ENCODE results near the gene KDM5A.

Gene KDM5A

GRCh38 chr12:331287-331686 lies 57.8 kb downstream of the KDM5A start:
- H3K9me3 ChIP-seq (ENCODE audit: low read length), result no peaks in the 10 kb centered on the region
- H3K4me1 ChIP-seq (ENCODE audit: insufficient read depth, low read length, severe bottlenecking), result no peaks in the 10 kb centered on the region
- H3K36me3 ChIP-seq (ENCODE audit: insufficient read depth, low read length), result peaks cover 85% of the 10 kb centered on the region
- TF ChIP-seq CTCF (IDR thresholded peaks at IDR 0.05; ENCODE audit: low read length) (no peak), EZH2 (IDR thresholded peaks at IDR 0.05; ENCODE audit: borderline replicate concordance, low read length) (no peak)
- H3F3A ChIP-seq (ENCODE audit: insufficient read depth, low read length), result no peaks in the 10 kb centered on the region
- H3K27ac ChIP-seq (ENCODE audit: low read depth, low read length, poor library complexity, severe bottlenecking), result no peak overlapping the region
- H2AFZ ChIP-seq (ENCODE audit: low read length), result no peak overlapping the region
- no peak overlapping the region for H3K4me2 ChIP-seq (ENCODE audit: low read length)
- no peak overlapping the region for H3K9ac ChIP-seq (ENCODE audit: low read length)
- no peaks in the 10 kb centered on the region for H3K27me3 ChIP-seq (ENCODE audit: insufficient read depth, low read length)
- no peak overlapping the region for H3K4me3 ChIP-seq (ENCODE audit: low read depth, low read length, poor library complexity, severe bottlenecking)
- no peaks in the 10 kb centered on the region for H3K79me2 ChIP-seq (ENCODE audit: insufficient read depth, low read length)
- H3K9me2 ChIP-seq (ENCODE audit: low read depth, low read length), result no peaks in the 10 kb centered on the region
- no peaks in the 10 kb centered on the region for H4K20me1 ChIP-seq (ENCODE audit: insufficient read depth, low read length)

- no peak overlapping the region for H3K27ac ChIP-seq (ENCODE audit: low read depth, low read length, poor library complexity, severe bottlenecking)
- H3K4me2 ChIP-seq (ENCODE audit: low read length), result no peak overlapping the region
- H3K9ac ChIP-seq (ENCODE audit: low read length), result no peak overlapping the region
- no peaks in the 10 kb centered on the region for H3K79me2 ChIP-seq (ENCODE audit: insufficient read depth, low read length)
- H3F3A ChIP-seq (ENCODE audit: insufficient read depth, low read length), result no peaks in the 10 kb centered on the region
- no peak for TF ChIP-seq CTCF (IDR thresholded peaks at IDR 0.05; ENCODE audit: low read length)
- TF ChIP-seq EZH2 (IDR thresholded peaks at IDR 0.05; ENCODE audit: borderline replicate concordance, low read length), result no peak
- peaks cover 84% of the 10 kb centered on the region for H3K36me3 ChIP-seq (ENCODE audit: insufficient read depth, low read length)
- H3K9me3 ChIP-seq (ENCODE audit: low read length), result no peaks in the 10 kb centered on the region
- no peaks in the 10 kb centered on the region for H4K20me1 ChIP-seq (ENCODE audit: insufficient read depth, low read length)
- no peaks in the 10 kb centered on the region for H3K4me1 ChIP-seq (ENCODE audit: insufficient read depth, low read length, severe bottlenecking)
- no peak overlapping the region for H3K4me3 ChIP-seq (ENCODE audit: low read depth, low read length, poor library complexity, severe bottlenecking)
- no peaks in the 10 kb centered on the region for H3K9me2 ChIP-seq (ENCODE audit: low read depth, low read length)
- H3K27me3 ChIP-seq (ENCODE audit: insufficient read depth, low read length), result no peaks in the 10 kb centered on the region
- H2AFZ ChIP-seq (ENCODE audit: low read length), result no peak overlapping the region
Measured at GRCh38 chr12:325906-326305, 63.2 kb downstream of the KDM5A start.

GRCh38 chr12:323507-323906 lies 65.6 kb downstream of the KDM5A start:
- Histone ChIP-seq H3K36me3 (ENCODE audit: insufficient read depth, low read length) (peaks cover 93% of the 10 kb centered on the region), H3K79me2 (ENCODE audit: insufficient read depth, low read length) (no peaks in the 10 kb centered on the region), H3K27ac (ENCODE audit: low read depth, low read length, poor library complexity, severe bottlenecking) (no peak overlapping the region), H3K9me2 (ENCODE audit: low read depth, low read length) (no peaks in the 10 kb centered on the region), H3K4me3 (ENCODE audit: low read depth, low read length, poor library complexity, severe bottlenecking) (no peak overlapping the region), H3F3A (ENCODE audit: insufficient read depth, low read length) (no peaks in the 10 kb centered on the region), H3K9me3 (ENCODE audit: low read length) (no peaks in the 10 kb centered on the region), H3K9ac (ENCODE audit: low read length) (no peak overlapping the region), H3K4me2 (ENCODE audit: low read length) (no peak overlapping the region), H4K20me1 (ENCODE audit: insufficient read depth, low read length) (no peaks in the 10 kb centered on the region), H2AFZ (ENCODE audit: low read length) (no peak overlapping the region), H3K27me3 (ENCODE audit: insufficient read depth, low read length) (no peaks in the 10 kb centered on the region), H3K4me1 (ENCODE audit: insufficient read depth, low read length, severe bottlenecking) (no peaks in the 10 kb centered on the region)
- TF ChIP-seq EZH2 (IDR thresholded peaks at IDR 0.05; ENCODE audit: borderline replicate concordance, low read length), result no peak
- no peak for TF ChIP-seq CTCF (IDR thresholded peaks at IDR 0.05; ENCODE audit: low read length)
